H1 (cell line): Measurements from ENCODE around the gene NEUROG1. TPM values are rescaled to one million over a fixed set of nuclear protein-coding genes. Genes with fewer than 3 reads are reported as not detected.

Experiments
- CTCF ChIA-PET: fragments of 300-600 bp; sonication (Branson Sonifier 250); formaldehyde crosslinking; loops from one replicate; lab custom pipeline; 2021; ENCODE audit not compliant: partially characterized antibody; lab: Charles Lee
- POLR2A ChIA-PET: fragments of 300-600 bp; sonication (Branson Sonifier 250); formaldehyde crosslinking; loops from one replicate; lab custom pipeline; 2021; ENCODE audit warnings: inconsistent platforms; ENCODE audit not compliant: partially characterized antibody; lab: Charles Lee
- DNase-seq, 2 experiments: peaks; one replicate each; pipeline versions ENCODE4 v3.0.0 to v3.0.0-alpha.2; 2010 to 2022; ENCODE audit warnings: low spot score in 2 of 2, low read depth in 1 of 2, mixed read lengths in 1 of 2
- FAIRE-seq: peaks from 2 replicates; lab custom pipeline; 2011; peaks lifted over from hg19 to GRCh38; lab: Jason Lieb, UNC
- H2AFZ ChIP-seq: 2 replicates; pipeline ENCODE4 v1.8.1; 2012; ENCODE audit warnings: low read length, inconsistent platforms
- H2AK5ac ChIP-seq: 2 replicates; pipeline ENCODE4 v1.6.1; 2013; ENCODE audit warnings: low read depth, low read length
- H2BK120ac ChIP-seq: replicated peaks from 2 replicates; pipeline ENCODE3; 2013; ENCODE audit warnings: low read depth, low read length, inconsistent platforms
- H2BK12ac ChIP-seq: 2 replicates; pipeline ENCODE4 v1.6.1; 2013; ENCODE audit warnings: low read depth, low read length
- H2BK15ac ChIP-seq: 2 replicates; pipeline ENCODE4 v1.6.1; 2013; ENCODE audit warnings: low read length
- H2BK20ac ChIP-seq: 2 replicates; pipeline ENCODE4 v1.6.1; 2013; ENCODE audit warnings: low read length
- H2BK5ac ChIP-seq: 2 replicates; pipeline ENCODE4 v1.6.1; 2013; ENCODE audit warnings: low read depth, low read length
- H3K14ac ChIP-seq: 2 replicates; pipeline ENCODE4 v1.6.1; 2013; ENCODE audit warnings: inconsistent platforms; ENCODE audit not compliant: insufficient read length
- H3K18ac ChIP-seq: 2 replicates; pipeline ENCODE4 v1.6.1; 2013; ENCODE audit warnings: low read length; ENCODE audit errors: extremely low read depth
- H3K23ac ChIP-seq: 2 replicates; pipeline ENCODE4 v1.6.1; 2013; ENCODE audit warnings: inconsistent platforms; ENCODE audit not compliant: insufficient read length
- H3K23me2 ChIP-seq: 2 replicates; pipeline ENCODE4 v1.6.1; 2013; ENCODE audit warnings: low read depth, low read length
- H3K27ac ChIP-seq: 2 replicates; pipeline ENCODE4 v1.6.1; 2011; ENCODE audit warnings: low read depth, low read length, inconsistent platforms
- H3K27me3 ChIP-seq, 4 experiments: replicated peaks in 1 of 4; 1 replicate in 1 of 4; 2 replicates in 3 of 4; pipeline versions ENCODE4 v1.6.1 to v1.8.1; 2011 to 2013; ENCODE audit warnings: low read length in 3 of 4, mild to moderate bottlenecking in 3 of 4, inconsistent platforms in 2 of 4, mixed read lengths in 2 of 4, moderate library complexity in 1 of 4; ENCODE audit not compliant: control insufficient read depth in 3 of 4, insufficient read depth in 3 of 4; ENCODE audit errors: extremely low read depth in 1 of 4
- H3K36me3 ChIP-seq, 4 experiments: 2 replicates each; pipeline versions ENCODE4 v1.6.1 to v1.8.1; 2011 to 2013; ENCODE audit warnings: mild to moderate bottlenecking in 4 of 4, low read length in 3 of 4, moderate library complexity in 2 of 4, control low read depth in 1 of 4, inconsistent platforms in 1 of 4; ENCODE audit not compliant: insufficient read depth in 4 of 4, control insufficient read depth in 2 of 4
- H3K4ac ChIP-seq: replicated peaks from 2 replicates; pipeline ENCODE3; 2013; ENCODE audit warnings: low read length, low read depth, mixed read lengths, inconsistent platforms; ENCODE audit not compliant: insufficient read length
- H3K4me1 ChIP-seq, 4 experiments: replicated peaks in 1 of 4; 1 replicate in 1 of 4; 2 replicates in 3 of 4; pipeline versions ENCODE4 v1.6.1 to v1.8.1; 2011 to 2013; ENCODE audit warnings: low read length in 3 of 4, inconsistent platforms in 2 of 4, mixed read lengths in 1 of 4; ENCODE audit not compliant: insufficient read depth in 4 of 4, control insufficient read depth in 3 of 4
- H3K4me2 ChIP-seq, 2 experiments: 2 replicates each; pipeline versions ENCODE4 v1.6.1 to v1.8.1; 2011 to 2013; ENCODE audit warnings: low read depth in 2 of 2, low read length in 2 of 2, control low read depth in 1 of 2, inconsistent platforms in 1 of 2, mild to moderate bottlenecking in 1 of 2; ENCODE audit not compliant: insufficient read depth in 1 of 2
- H3K4me3 ChIP-seq, 4 experiments: fragments of 200-600, 300-600 bp in 1 of 4; sonication (generic), shearing (Covaris generic), sonication (Bioruptor Twin) in 1 of 4; 2 replicates each; pipeline versions ENCODE4 v1.5.1 to v1.8.1; 2011 to 2016; ENCODE audit warnings: low read length in 4 of 4, low read depth in 3 of 4, control low read depth in 2 of 4, inconsistent platforms in 2 of 4, mild to moderate bottlenecking in 2 of 4, mixed read lengths in 1 of 4, moderate library complexity in 1 of 4; ENCODE audit not compliant: insufficient read depth in 2 of 4; ENCODE audit errors: extremely low read depth in 1 of 4
- H3K56ac ChIP-seq: replicated peaks from 2 replicates; pipeline ENCODE3; 2013; ENCODE audit warnings: low read depth, mild to moderate bottlenecking, mixed read lengths, low read length, inconsistent platforms; ENCODE audit not compliant: insufficient read length
- H3K79me1 ChIP-seq: 2 replicates; pipeline ENCODE4 v1.6.1; 2013; ENCODE audit warnings: low read depth, low read length, control low read depth
- H3K79me2 ChIP-seq, 2 experiments: 2 replicates each; pipeline versions ENCODE4 v1.6.1 to v1.8.1; 2012 to 2013; ENCODE audit warnings: low read length in 2 of 2, mild to moderate bottlenecking in 2 of 2, inconsistent platforms in 1 of 2; ENCODE audit not compliant: insufficient read depth in 2 of 2, control insufficient read depth in 1 of 2
- H3K9ac ChIP-seq, 4 experiments: replicated peaks in 1 of 4; 1 replicate in 1 of 4; 2 replicates in 3 of 4; pipeline versions ENCODE4 v1.6.1 to v1.8.1; 2011 to 2013; ENCODE audit warnings: low read depth in 3 of 4, low read length in 3 of 4, control low read depth in 2 of 4, mild to moderate bottlenecking in 2 of 4, moderate library complexity in 2 of 4, inconsistent platforms in 1 of 4; ENCODE audit errors: extremely low read depth in 1 of 4
- H3K9me3 ChIP-seq, 2 experiments: 2 replicates each; pipeline versions ENCODE4 v1.6.1 to v1.8.1; 2012 to 2013; ENCODE audit warnings: mild to moderate bottlenecking in 2 of 2, moderate library complexity in 2 of 2, control low read depth in 1 of 2, inconsistent platforms in 1 of 2, low read depth in 1 of 2, low read length in 1 of 2, mixed read lengths in 1 of 2; ENCODE audit not compliant: insufficient read depth in 2 of 2
- H4K20me1 ChIP-seq, 2 experiments: replicated peaks in 1 of 2; 2 replicates each; pipeline versions ENCODE3 to v1.8.1; 2011 to 2013; ENCODE audit warnings: inconsistent platforms in 2 of 2, low read length in 2 of 2, mild to moderate bottlenecking in 1 of 2; ENCODE audit not compliant: insufficient read depth in 2 of 2, control insufficient read depth in 1 of 2
- H4K5ac ChIP-seq: 2 replicates; pipeline ENCODE4 v1.6.1; 2013; ENCODE audit warnings: low read length, low read depth, mixed read lengths, inconsistent platforms; ENCODE audit not compliant: insufficient read length
- H4K8ac ChIP-seq: 2 replicates; pipeline ENCODE4 v1.8.0; 2013; ENCODE audit warnings: mild to moderate bottlenecking, moderate library complexity, low read length, inconsistent platforms; ENCODE audit not compliant: insufficient read depth; ENCODE audit errors: extremely low read depth
- H4K91ac ChIP-seq: replicated peaks from 2 replicates; pipeline ENCODE3; 2013; ENCODE audit warnings: low read length, mixed read lengths, inconsistent platforms; ENCODE audit not compliant: insufficient read length
- BACH1 ChIP-seq: IDR thresholded peaks from 2 replicates; pipeline ENCODE4 v1.6.1; 2012; ENCODE audit warnings: low read length, improper control_type of control experiment
- CEBPB ChIP-seq: IDR thresholded peaks from 2 replicates; pipeline ENCODE4 v1.6.1; 2012; ENCODE audit warnings: low read depth, low read length
- EZH2 ChIP-seq: fragments of 200-600 bp; sonication (generic); IDR thresholded peaks from 2 replicates; pipeline ENCODE4 v1.7.1; 2012; ENCODE audit warnings: low read depth, mild to moderate bottlenecking, moderate library complexity, low read length, inconsistent platforms; ENCODE audit not compliant: severe bottlenecking
- KDM1A ChIP-seq: fragments of 200-600, 300-600 bp; sonication (generic); IDR thresholded peaks from 2 replicates; pipeline ENCODE4 v1.7.1; 2016; ENCODE audit warnings: mild to moderate bottlenecking, low read length, borderline replicate concordance
- RBBP5 ChIP-seq: IDR thresholded peaks from 2 replicates; pipeline ENCODE4 v1.7.1; 2012; ENCODE audit warnings: low read depth, mild to moderate bottlenecking, inconsistent platforms, low read length, moderate library complexity, borderline replicate concordance
- RNF2 ChIP-seq: fragments of 200-900, 300-1000 bp; sonication (generic); IDR thresholded peaks from 2 replicates; pipeline ENCODE4 v1.7.1; 2016; ENCODE audit warnings: borderline replicate concordance, low read depth, mild to moderate bottlenecking, antibody characterized with exemption, low read length; ENCODE audit not compliant: poor library complexity, severe bottlenecking; ENCODE audit errors: missing control alignments
- SIN3A ChIP-seq, 2 experiments: IDR thresholded peaks in 1 of 2; conservative IDR thresholded peaks in 1 of 2; 2 replicates each; pipeline ENCODE4 v1.6.1; 2011 to 2012; ENCODE audit warnings: low read length in 2 of 2, improper control_type of control experiment in 1 of 2, low read depth in 1 of 2, mild to moderate bottlenecking in 1 of 2
- SUZ12 ChIP-seq: fragments of 200-600 bp; sonication (generic); IDR thresholded peaks from 2 replicates; pipeline ENCODE4 v1.6.1; 2012; ENCODE audit warnings: mild to moderate bottlenecking, inconsistent platforms, low read length, moderate library complexity, mixed read lengths
- TAF7 ChIP-seq: optimal IDR thresholded peaks from 2 replicates; pipeline ENCODE3; 2011; ENCODE audit warnings: low read depth, mild to moderate bottlenecking, inconsistent platforms, low read length, moderate library complexity, borderline replicate concordance
- TBP ChIP-seq: IDR thresholded peaks from 2 replicates; pipeline ENCODE4 v1.6.1; 2011; ENCODE audit warnings: low read depth, low read length, improper control_type of control experiment
- WGBS, 2 experiments: shearing (Covaris generic) in 1 of 2; methylation state at CpG; one replicate each; pipeline versions ENCODE4 v1.1.6 to v1.1.7; 2013 to 2015; ENCODE audit warnings: low lambda C conversion rate in 2 of 2, mixed read lengths in 2 of 2, inconsistent platforms in 1 of 2, low coverage in 1 of 2, missing lambda C conversion rate in 1 of 2; ENCODE audit not compliant: insufficient replicate concordance in 2 of 2, insufficient coverage in 1 of 2, insufficient read length in 1 of 2; ENCODE audit errors: extremely low coverage in 1 of 2, missing lambda C conversion rate in 1 of 2; 5-methylcytosine and 5-hydroxymethylcytosine counted together
- polyA plus RNA-seq, 7 experiments: library from polyadenylated mRNA; depleted of rRNA in 3 of 7; stranded (reverse) in 5 of 7; unstranded in 2 of 7; fragments of >200 nt in 5 of 7; fragments of 200-250 nt in 2 of 7; gene quantifications; 1 replicate in 5 of 7; 2 replicates in 1 of 7; 4 replicates in 1 of 7; pipeline versions ENCODE4 v1.2.1 to v1.2.3, GENCODE V29; 2011 to 2013; ENCODE audit warnings: missing spikeins in 2 of 7, mixed read lengths in 2 of 7
- total RNA-seq: library from RNA; stranded (reverse); fragmentation: NEBNext Ultra II Directional; extraction: Animal tissue kit (Norgen Biotek cat#: 25700); gene quantifications from 2 replicates; pipeline ENCODE4 v1.2.1, GENCODE V29; 2021

NEUROG1 gene
- total and polyA plus RNA-seq, 2 of the 8 experiments (the other 6 are each of a cell fraction or from before 2014, with no cell fraction given), result not detected

- Histone ChIP-seq H3K56ac (no peak overlapping the region), H2AFZ (no peak overlapping the region)
- TF ChIP-seq BACH1 (no peak), EZH2 (peak; percentile 95), CEBPB (no peak), KDM1A (no peak), TBP (0 out of 2 replicates have a peak, but pooled peaks have one; percentile 23), SUZ12 (peak; percentile 93), RBBP5 (no peak; the same call in 1 of the 2 replicates), TAF7 (no peak), RNF2 (peak; percentile 19), SIN3A (conservative IDR thresholded peaks at IDR 0.05 in 1 of 2, IDR thresholded peaks at IDR 0.05 in 1 of 2; ENCODE audit: low read depth in 1 of 2, low read length in 2 of 2) (no peak)
Measured at GRCh38 chr5:135534609-135535419, 950 bp downstream of the NEUROG1 start.

More at GRCh38 chr5:135534609-135535419, 950 bp downstream of the NEUROG1 start:
- Histone ChIP-seq H4K91ac (no peak overlapping the region), H3K4me2 (peak overlapping the region; percentile 72 to 74), H2BK20ac (no peak overlapping the region), H3K18ac (peak overlapping the region; percentile 68; the same call in 1 of the 2 replicates), H2BK15ac (0 out of 2 replicates have a peak overlapping the region, but pooled peaks have one; percentile 29), H2BK5ac (no peak overlapping the region), H2AK5ac (no peak overlapping the region), H3K27me3 (peaks cover 83 to 100% (median 94%) of the 10 kb centered on the region in 4 experiments), H3K4me1 (peaks cover 0 to 12% (median 11%) of the 10 kb centered on the region in 4 experiments; a peak in 6 of 7 replicates), H2BK120ac (no peak overlapping the region), H3K23me2 (peaks cover 10% of the 10 kb centered on the region; the same call in 1 of the 2 replicates), H3K79me2 (no peaks in the 10 kb centered on the region), H4K20me1 (peaks cover 19 to 27% of the 10 kb centered on the region in 2 experiments), H3K14ac (no peak overlapping the region), H3K36me3 (peaks cover 0 to 11% (median 0%) of the 10 kb centered on the region in 4 experiments; a peak in 2 of 8 replicates), H3K9me3 (peaks cover 9 to 15% of the 10 kb centered on the region in 2 experiments), H4K8ac (peak overlapping the region; percentile 73), H4K5ac (no peak overlapping the region), H3K4me3 (peak overlapping the region; percentile 19 to 51 (median 26); a peak in 5 of 8 replicates), H3K79me1 (no peaks in the 10 kb centered on the region), H3K9ac (no peak overlapping the region), H2BK12ac (peak overlapping the region; percentile 94; the same call in 1 of the 2 replicates), H3K23ac (no peak overlapping the region), H3K4ac (no peak overlapping the region), H3K27ac (no peak overlapping the region)
- POLR2A ChIA-PET, result interaction anchor here (1.0 to 2.6 kb wide), 2 partner anchors 41 to 44 kb away, joined by 3 to 15 read pairs; no protein-coding TSS in a partner anchor
- CTCF ChIA-PET, result interaction anchor here (0.6 to 7.0 kb wide), 9 partner anchors 13 to 353 kb away, joined by 3 to 77 read pairs (median 4); no protein-coding TSS in a partner anchor
- 4% methylated on average over 46 of the region's 61 CpGs; no CpG with 5 or more reads in 1 of the 2 experiments for WGBS, 2 experiments
- DNase-seq (peak in 1 of 2 experiments; percentile 72), FAIRE-seq (no peak)
